K562 (cell line): ENCODE results near the gene DZIP1. TPM values are rescaled to one million over a fixed set of nuclear protein-coding genes. Genes with fewer than 3 reads are reported as not detected.

Experiments used
- ATAC-seq: fragments of 200-7000 bp; cut with Tn5 transposase; 3 replicates; pipeline ENCODE4 v1.9.1; 2020; ENCODE audit warnings: moderate library complexity
- BruUV-seq: library from RNA; stranded (reverse); fragments of 400-500 nt; replicated peaks from 2 replicates; lab custom pipeline; 2021; lab: Mats Ljungman, UMichigan
- CTCF ChIA-PET: fragments of 300-600 bp; formaldehyde crosslinking; extraction: SDS; loops from one replicate; lab custom pipeline; 2021; ENCODE audit warnings: low intra/inter-chr PET ratio; lab: Yijun Ruan, JAX
- POLR2A ChIA-PET: fragments of 300-600, 350-650 bp; sonication (Branson Sonifier 250); formaldehyde crosslinking; extraction: SDS; loops from one replicate; lab custom pipeline; 2021; ENCODE audit warnings: antibody characterized with exemption, inconsistent platforms; lab: Yijun Ruan, JAX
- DNase-seq, 4 experiments: peaks; one replicate each; pipeline versions ENCODE4 v3.0.0 to v3.0.0-alpha.2; 2011 to 2018; ENCODE audit warnings: low spot score in 3 of 4, mixed read lengths in 3 of 4; ENCODE audit errors: extremely low read depth in 1 of 4
- FAIRE-seq: peaks from 2 replicates; lab custom pipeline; 2011; peaks lifted over from hg19 to GRCh38; lab: Jason Lieb, UNC
- H2AFZ ChIP-seq: 2 replicates; pipeline ENCODE4 v1.6.0; 2011; ENCODE audit warnings: low read depth, low read length, control low read depth, inconsistent platforms
- H3K27ac ChIP-seq: fragments of 200-600 bp; 3 replicates; pipeline ENCODE4 v1.8.0; 2011; ENCODE audit warnings: low read depth, mild to moderate bottlenecking, control low read depth, inconsistent platforms, low read length, moderate library complexity, mixed read lengths; ENCODE audit errors: extremely low read depth
- H3K27me3 ChIP-seq, 2 experiments: fragments of 300-600 bp in 1 of 2; 2 replicates in 1 of 2; 3 replicates in 1 of 2; pipeline versions ENCODE4 v1.6.0 to v1.8.0; 2011; ENCODE audit warnings: inconsistent platforms in 2 of 2, low read length in 2 of 2, mild to moderate bottlenecking in 1 of 2, mixed read lengths in 1 of 2, moderate library complexity in 1 of 2; ENCODE audit not compliant: control insufficient read depth in 2 of 2, insufficient read depth in 2 of 2
- H3K36me3 ChIP-seq: fragments of 300-600 bp; 3 replicates; pipeline ENCODE4 v1.8.0; 2011; ENCODE audit warnings: mild to moderate bottlenecking, low read length, inconsistent platforms; ENCODE audit not compliant: control insufficient read depth, insufficient read depth
- H3K4me1 ChIP-seq, 2 experiments: fragments of 200-600 bp in 1 of 2; replicated peaks in 1 of 2; 2 replicates in 1 of 2; 3 replicates in 1 of 2; pipeline versions ENCODE4 v1.5.1 to v1.8.0; 2011; ENCODE audit warnings: inconsistent platforms in 2 of 2, low read length in 2 of 2, mild to moderate bottlenecking in 1 of 2, mixed read lengths in 1 of 2, moderate library complexity in 1 of 2; ENCODE audit not compliant: control insufficient read depth in 2 of 2, insufficient read depth in 2 of 2
- H3K4me2 ChIP-seq: 2 replicates; pipeline ENCODE4 v1.6.1; 2011; ENCODE audit warnings: low read length, control low read depth, inconsistent platforms, mixed read lengths; ENCODE audit not compliant: insufficient read depth
- H3K4me3 ChIP-seq: fragments of 200-600 bp; sonication (generic), shearing (Covaris generic); 2 replicates; pipeline ENCODE4 v1.5.1; 2016; ENCODE audit warnings: control low read depth, inconsistent platforms
- H3K79me2 ChIP-seq: fragments of 200-600 bp; 3 replicates; pipeline ENCODE4 v1.8.0; 2011; ENCODE audit warnings: low read length, inconsistent platforms; ENCODE audit not compliant: control insufficient read depth, insufficient read depth
- H3K9ac ChIP-seq, 2 experiments: 2 replicates each; pipeline versions ENCODE4 v1.6.0 to v1.6.1; 2011; ENCODE audit warnings: low read depth in 2 of 2, low read length in 2 of 2, control low read depth in 1 of 2, inconsistent platforms in 1 of 2, mild to moderate bottlenecking in 1 of 2, mixed read lengths in 1 of 2; ENCODE audit not compliant: insufficient read depth in 1 of 2
- H3K9me1 ChIP-seq: one replicate; pipeline ENCODE4 v1.6.0; 2011; ENCODE audit warnings: inconsistent platforms, mild to moderate bottlenecking, low read length, moderate library complexity; ENCODE audit not compliant: control insufficient read depth, insufficient read depth
- H3K9me3 ChIP-seq: replicated peaks from 2 replicates; pipeline ENCODE4 v1.5.1; 2011; ENCODE audit warnings: low read depth, low read length, inconsistent platforms; ENCODE audit not compliant: control insufficient read depth, insufficient read depth
- H4K20me1 ChIP-seq: replicated peaks from 2 replicates; pipeline ENCODE4 v1.6.1; 2011; ENCODE audit warnings: low read length, inconsistent platforms, mixed read lengths; ENCODE audit not compliant: control insufficient read depth, insufficient read depth
- BRD4 ChIP-seq: fragments of 200-600 bp; sonication (generic); IDR thresholded peaks from 2 replicates; pipeline ENCODE4 v1.6.1; 2017; ENCODE audit warnings: inconsistent platforms
- NFYB ChIP-seq: IDR thresholded peaks from 2 replicates; pipeline ENCODE4 v1.6.1; 2011; ENCODE audit warnings: mild to moderate bottlenecking, moderate library complexity; ENCODE audit not compliant: insufficient read length; ENCODE audit errors: extremely low read depth
- RAD21 ChIP-seq, 2 experiments: fragments of 250-450 bp in 1 of 2; fragments of 450-650 bp in 1 of 2; sonication (Bioruptor Pico) in 1 of 2; formaldehyde crosslinking in 1 of 2; IDR thresholded peaks in 1 of 2; conservative IDR thresholded peaks in 1 of 2; 2 replicates each; pipeline versions ENCODE4 v1.4.0 to v1.8.0; 2020 to 2022; ENCODE audit warnings: mild to moderate bottlenecking in 2 of 2, moderate library complexity in 1 of 2
- REST ChIP-seq, 2 experiments: fragments of 450-650 bp; formaldehyde crosslinking in 1 of 2; IDR thresholded peaks; 2 replicates each; pipeline versions ENCODE4 v1.4.0 to v1.6.1; 2014 to 2020; ENCODE audit warnings: mild to moderate bottlenecking in 2 of 2, borderline replicate concordance in 1 of 2, low read depth in 1 of 2
- SMC3 ChIP-seq: conservative IDR thresholded peaks from 2 replicates; pipeline ENCODE4 v1.6.1; 2011; ENCODE audit warnings: low read depth, low read length, improper control_type of control experiment; ENCODE audit not compliant: insufficient read depth
- WGBS: fragments of 100-300 bp; shearing (Covaris generic); methylation state at CpG from one replicate; pipeline ENCODE4 v1.1.6; 2016; ENCODE audit warnings: low coverage, mixed read lengths; ENCODE audit not compliant: insufficient coverage; ENCODE audit errors: missing lambda C conversion rate; 5-methylcytosine and 5-hydroxymethylcytosine counted together
- in situ Hi-C: fragments of 300-500 bp; cut with MboI; formaldehyde crosslinking; loops from 4 replicates; pipeline ENCODE4 v1.15.0; 2018; ENCODE audit warnings: inconsistent platforms, mixed read lengths
- intact Hi-C: fragments of 100-400 bp; cut with micrococcal nuclease; formaldehyde crosslinking; loops from 2 replicates; pipeline ENCODE4 v1.14.2; 2022
- polyA plus RNA-seq, 8 experiments: library from polyadenylated mRNA; depleted of rRNA in 4 of 8; stranded (reverse) in 5 of 8; unstranded in 3 of 8; fragments of >200 nt; fragmentation: Nextera tagmentation in 2 of 8; fragmentation: Illumina TruSeq in 1 of 8; extraction: Ambion mirVana in 2 of 8; extraction: Trizol in 1 of 8; gene quantifications; 2 replicates each; pipeline versions ENCODE4 v1.2.1 to v1.2.3, GENCODE V29; 2011 to 2014; ENCODE audit warnings: inconsistent platforms in 1 of 8, missing spikeins in 1 of 8
- total RNA-seq, 7 experiments: library from RNA; depleted of rRNA in 6 of 7; stranded (reverse); fragments of >200 nt in 6 of 7; fragmentation: Illumina TruSeq in 2 of 7; extraction: Trizol in 2 of 7; gene quantifications; 2 replicates each; pipeline versions ENCODE4 v1.2.1 to v1.2.3, GENCODE V29; 2011 to 2021; ENCODE audit warnings: low replicate concordance in 1 of 7
- TF ChIP-seq, protein P1 (sequence below), 3 experiments: IDR thresholded peaks in 2 of 3; conservative IDR thresholded peaks in 1 of 3; 2 replicates each; pipeline ENCODE4 v1.5.1; 2011 to 2012; ENCODE audit warnings: low read length in 3 of 3, mild to moderate bottlenecking in 3 of 3, control low read depth in 2 of 3, improper control_type of control experiment in 1 of 3, inconsistent platforms in 1 of 3, low read depth in 1 of 3, mixed read lengths in 1 of 3, moderate library complexity in 1 of 3; ENCODE audit not compliant: insufficient read depth in 2 of 3
- TF ChIP-seq, protein P2 (sequence below): fragments of 450-650 bp; formaldehyde crosslinking; IDR thresholded peaks from 2 replicates; pipeline ENCODE4 v1.4.0; 2020; ENCODE audit warnings: mild to moderate bottlenecking, moderate library complexity

DZIP1 gene
- total and polyA plus RNA-seq, 9 of the 15 experiments (the other 6 are each of a cell fraction or from before 2014, with no cell fraction given), result 0.07 TPM; not detected in 8

DNA sequence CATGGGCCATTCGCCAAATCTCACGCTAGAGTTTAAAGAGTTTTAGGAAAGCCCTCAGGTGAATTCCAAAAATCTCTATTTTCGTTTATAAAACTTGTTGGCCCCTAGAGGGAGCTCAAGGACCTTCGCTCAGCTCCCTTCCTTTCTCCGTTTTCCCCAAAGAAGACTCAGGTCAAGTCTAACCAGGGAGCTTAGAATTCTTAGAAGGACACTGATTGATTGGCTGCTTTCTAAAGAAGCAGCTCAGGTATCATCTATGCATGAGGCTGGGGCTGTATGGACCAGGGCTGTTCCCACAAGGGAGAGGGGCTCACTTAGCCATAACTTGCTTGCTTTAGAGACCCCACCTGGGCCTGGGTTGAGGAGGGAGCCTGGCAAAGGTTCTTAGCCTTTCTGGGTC lies 20.5 kb downstream of the DZIP1 start:
- Histone ChIP-seq H3K27ac (no peak overlapping the region), H3K9me3 (no peaks in the 10 kb centered on the region), H3K4me3 (no peak overlapping the region), H3K27me3 (no peaks in the 10 kb centered on the region), H3K36me3 (no peaks in the 10 kb centered on the region), H3K9me1 (no peaks in the 10 kb centered on the region), H3K4me2 (no peak overlapping the region), H3K9ac (no peak overlapping the region), H3K4me1 (no peaks in the 10 kb centered on the region), H4K20me1 (no peaks in the 10 kb centered on the region), H2AFZ (no peak overlapping the region), H3K79me2 (no peaks in the 10 kb centered on the region)
- intact Hi-C loops, result loop anchor here (1.0 to 10.0 kb wide), 6 partner anchors 38 to 1341 kb away; no protein-coding TSS in a partner anchor
- FAIRE-seq (no peak), ATAC-seq (peak; percentile 71), DNase-seq (peak; percentile 27 to 59 (median 32))
- TF ChIP-seq RAD21 (CRISPR knock-in tag; conservative IDR thresholded peaks at IDR 0.05 in 1 of 2, IDR thresholded peaks at IDR 0.05 in 1 of 2) (peak; percentile 63 to 74), REST (IDR thresholded peaks at IDR 0.05; ENCODE audit: borderline replicate concordance) (peak; percentile 53; the same call in 1 of the 2 replicates), REST (CRISPR knock-in tag; IDR thresholded peaks at IDR 0.05; ENCODE audit: low read depth) (no peak), NFYB (no peak), SMC3 (peak; percentile 45; the same call in 1 of the 2 replicates), BRD4 (no peak)
- TF ChIP-seq, protein P1, sequence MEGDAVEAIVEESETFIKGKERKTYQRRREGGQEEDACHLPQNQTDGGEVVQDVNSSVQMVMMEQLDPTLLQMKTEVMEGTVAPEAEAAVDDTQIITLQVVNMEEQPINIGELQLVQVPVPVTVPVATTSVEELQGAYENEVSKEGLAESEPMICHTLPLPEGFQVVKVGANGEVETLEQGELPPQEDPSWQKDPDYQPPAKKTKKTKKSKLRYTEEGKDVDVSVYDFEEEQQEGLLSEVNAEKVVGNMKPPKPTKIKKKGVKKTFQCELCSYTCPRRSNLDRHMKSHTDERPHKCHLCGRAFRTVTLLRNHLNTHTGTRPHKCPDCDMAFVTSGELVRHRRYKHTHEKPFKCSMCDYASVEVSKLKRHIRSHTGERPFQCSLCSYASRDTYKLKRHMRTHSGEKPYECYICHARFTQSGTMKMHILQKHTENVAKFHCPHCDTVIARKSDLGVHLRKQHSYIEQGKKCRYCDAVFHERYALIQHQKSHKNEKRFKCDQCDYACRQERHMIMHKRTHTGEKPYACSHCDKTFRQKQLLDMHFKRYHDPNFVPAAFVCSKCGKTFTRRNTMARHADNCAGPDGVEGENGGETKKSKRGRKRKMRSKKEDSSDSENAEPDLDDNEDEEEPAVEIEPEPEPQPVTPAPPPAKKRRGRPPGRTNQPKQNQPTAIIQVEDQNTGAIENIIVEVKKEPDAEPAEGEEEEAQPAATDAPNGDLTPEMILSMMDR (IDR thresholded peaks at IDR 0.05 in 2 of 3, conservative IDR thresholded peaks at IDR 0.05 in 1 of 3; ENCODE audit: insufficient read depth in 2 of 3, low read depth in 1 of 3, low read length in 3 of 3), result peak; percentile 40 to 71 (median 48); a peak in 5 of 6 replicates
- TF ChIP-seq, protein P2, sequence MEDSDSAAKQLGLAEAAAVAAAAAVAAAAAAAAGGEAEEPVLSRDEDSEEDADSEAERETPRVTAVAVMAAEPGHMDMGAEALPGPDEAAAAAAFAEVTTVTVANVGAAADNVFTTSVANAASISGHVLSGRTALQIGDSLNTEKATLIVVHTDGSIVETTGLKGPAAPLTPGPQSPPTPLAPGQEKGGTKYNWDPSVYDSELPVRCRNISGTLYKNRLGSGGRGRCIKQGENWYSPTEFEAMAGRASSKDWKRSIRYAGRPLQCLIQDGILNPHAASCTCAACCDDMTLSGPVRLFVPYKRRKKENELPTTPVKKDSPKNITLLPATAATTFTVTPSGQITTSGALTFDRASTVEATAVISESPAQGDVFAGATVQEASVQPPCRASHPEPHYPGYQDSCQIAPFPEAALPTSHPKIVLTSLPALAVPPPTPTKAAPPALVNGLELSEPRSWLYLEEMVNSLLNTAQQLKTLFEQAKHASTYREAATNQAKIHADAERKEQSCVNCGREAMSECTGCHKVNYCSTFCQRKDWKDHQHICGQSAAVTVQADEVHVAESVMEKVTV, result peak; percentile 44; the same call in 1 of the 2 replicates
- in situ Hi-C loops, result no loop called here
- no TSS peak for BruUV-seq
- ChIA-PET CTCF (interaction anchor here (0.6 to 2.1 kb wide), 3 partner anchors 37 to 210 kb away, joined by 4 to 11 read pairs (median 5); no protein-coding TSS in a partner anchor), POLR2A (no interaction called here)
- WGBS, result 0% methylated on average over 2 of the region's 5 CpGs
